Smooth muscle cell (in vitro differentiated cells): Measurements from ENCODE around the gene KLHL33. TPM values are rescaled to one million over a fixed set of nuclear protein-coding genes. Genes with fewer than 3 reads are reported as not detected.

ENCODE experiments used
- DNase-seq: peaks from one replicate; lab custom pipeline; 2025; ENCODE audit not compliant: unreplicated experiment; lab: John Stamatoyannopoulos, UW
- H2AFZ ChIP-seq: fragments of 200-600 bp; sonication (generic); 2 replicates; pipeline ENCODE4 v1.6.0; 2016; ENCODE audit warnings: antibody characterized with exemption, low read depth, mild to moderate bottlenecking
- H3F3A ChIP-seq: fragments of 200-600 bp; sonication (generic); 2 replicates; pipeline ENCODE4 v1.6.0; 2017; ENCODE audit warnings: antibody characterized with exemption, low read depth
- H3K27ac ChIP-seq: fragments of 200-600 bp; sonication (generic); 2 replicates; pipeline ENCODE4 v1.5.1; 2016; ENCODE audit warnings: low read depth, mild to moderate bottlenecking
- H3K27me3 ChIP-seq: fragments of 200-600 bp; sonication (generic); 2 replicates; pipeline ENCODE4 v1.6.1; 2016; ENCODE audit warnings: low read depth, mild to moderate bottlenecking
- H3K36me3 ChIP-seq: fragments of 200-600 bp; sonication (generic); 2 replicates; pipeline ENCODE4 v1.5.1; 2016; ENCODE audit warnings: low read depth
- H3K4me1 ChIP-seq: fragments of 200-600 bp; sonication (generic); 2 replicates; pipeline ENCODE4 v1.5.1; 2016; ENCODE audit warnings: low read depth
- H3K4me2 ChIP-seq: fragments of 200-600 bp; sonication (generic); 2 replicates; pipeline ENCODE4 v1.6.0; 2016; ENCODE audit warnings: mild to moderate bottlenecking
- H3K4me3 ChIP-seq: fragments of 200-600 bp; sonication (generic); 2 replicates; pipeline ENCODE4 v1.5.1; 2016; ENCODE audit warnings: mild to moderate bottlenecking
- H3K79me2 ChIP-seq: fragments of 200-600 bp; sonication (generic); 2 replicates; pipeline ENCODE4 v1.6.0; 2016; ENCODE audit warnings: low read depth, mild to moderate bottlenecking
- H3K9ac ChIP-seq: fragments of 200-600 bp; sonication (generic); 2 replicates; pipeline ENCODE4 v1.6.0; 2016; ENCODE audit warnings: low read depth
- H3K9me3 ChIP-seq: fragments of 200-600 bp; sonication (generic); replicated peaks from 2 replicates; pipeline ENCODE4 v1.5.1; 2016; ENCODE audit warnings: low read depth
- H4K20me1 ChIP-seq: fragments of 200-600 bp; sonication (generic); 2 replicates; pipeline ENCODE4 v1.6.0; 2016; ENCODE audit warnings: low read depth
- CTCF ChIP-seq: fragments of 200-600 bp; sonication (generic); IDR thresholded peaks from 2 replicates; pipeline ENCODE4 v1.5.1; 2017; ENCODE audit warnings: borderline replicate concordance, mild to moderate bottlenecking, antibody characterized with exemption; ENCODE audit not compliant: insufficient read depth, poor library complexity, severe bottlenecking
- WGBS: methylation state at CpG from one replicate; pipeline ENCODE4 v1.1.7; 2016; ENCODE audit warnings: low lambda C conversion rate; 5-methylcytosine and 5-hydroxymethylcytosine counted together
- polyA plus RNA-seq: library from polyadenylated mRNA; unstranded; fragments of >200 nt; fragmentation: Nextera tagmentation; extraction: Ambion mirVana; gene quantifications from 2 replicates; pipeline ENCODE4 v1.2.1, GENCODE V29; 2016
- total RNA-seq: library from RNA; depleted of rRNA; stranded (reverse); fragments of >200 nt; gene quantifications from 2 replicates; pipeline ENCODE4 v1.2.3, GENCODE V29; 2014

Gene KLHL33
- total and polyA plus RNA-seq, 2 experiments from 2014 or later: 0.08 TPM; not detected in 1

GRCh38 chr14:20416223-20416622, 19.7 kb downstream of the KLHL33 start:
- H2AFZ ChIP-seq: peak overlapping the region; percentile 70
- no peaks in the 10 kb centered on the region for H3F3A ChIP-seq
- no peak overlapping the region for H3K4me2 ChIP-seq
- no peak overlapping the region for H3K27ac ChIP-seq
- H4K20me1 ChIP-seq: no peaks in the 10 kb centered on the region
- no peaks in the 10 kb centered on the region for H3K27me3 ChIP-seq
- no peaks in the 10 kb centered on the region for H3K9me3 ChIP-seq
- no peak overlapping the region for H3K4me3 ChIP-seq
- no peak for DNase-seq
- 93% methylated on average over 2 of the region's 2 CpGs for WGBS
- H3K36me3 ChIP-seq: no peaks in the 10 kb centered on the region
- TF ChIP-seq CTCF: no peak
- peaks cover 5% of the 10 kb centered on the region for H3K4me1 ChIP-seq
- no peak overlapping the region for H3K9ac ChIP-seq
- peaks cover 11% of the 10 kb centered on the region for H3K79me2 ChIP-seq

- Histone ChIP-seq H3K9me3 (no peaks in the 10 kb centered on the region), H3F3A (no peaks in the 10 kb centered on the region), H3K36me3 (no peaks in the 10 kb centered on the region), H3K4me3 (no peak overlapping the region), H3K4me1 (peaks cover 5% of the 10 kb centered on the region), H4K20me1 (no peaks in the 10 kb centered on the region), H2AFZ (peak overlapping the region; percentile 70), H3K9ac (no peak overlapping the region), H3K27me3 (no peaks in the 10 kb centered on the region), H3K4me2 (no peak overlapping the region), H3K79me2 (peaks cover 13% of the 10 kb centered on the region), H3K27ac (no peak overlapping the region)
- no peak for DNase-seq
- 46% methylated on average over 3 of the region's 3 CpGs for WGBS
- peak; percentile 60 for TF ChIP-seq CTCF
Measured at GRCh38 chr14:20415782-20416206, 20.2 kb downstream of the KLHL33 start.

GRCh38 chr14:20413744-20414082, 22.3 kb downstream of the KLHL33 start:
- Histone ChIP-seq H3K79me2 (peaks cover 13% of the 10 kb centered on the region), H3K36me3 (no peaks in the 10 kb centered on the region), H3K27me3 (no peaks in the 10 kb centered on the region), H3K4me2 (peak overlapping the region; percentile 84), H3K4me1 (peaks cover 5% of the 10 kb centered on the region), H3K9ac (peak overlapping the region; percentile 72), H3K4me3 (peak overlapping the region; percentile 87), H4K20me1 (peaks cover 4% of the 10 kb centered on the region), H3F3A (no peaks in the 10 kb centered on the region), H3K9me3 (no peaks in the 10 kb centered on the region), H2AFZ (peak overlapping the region; percentile 88), H3K27ac (peak overlapping the region; percentile 66)
- TF ChIP-seq CTCF: no peak
- 3% methylated on average over 9 of the region's 9 CpGs for WGBS
- DNase-seq: no peak
